Measurements from ENCODE around the gene MYO16.

GRCh38 chr13:109010912-109011311 lies 381.5 kb downstream of the MYO16 start:
- no peak for TF ChIP-seq GATA2 (IDR thresholded peaks at IDR 0.05; ENCODE audit: low read depth, low read length)
- TF ChIP-seq GATA3 (IDR thresholded peaks at IDR 0.05; ENCODE audit: low read depth, low read length) = no peak
